Measurements from ENCODE around the gene HPSE2.

- TF ChIP-seq REST (IDR thresholded peaks at IDR 0.05; ENCODE audit: low read depth, low read length) (no peak), CTCF (IDR thresholded peaks at IDR 0.05) (no peak), EP300 (IDR thresholded peaks at IDR 0.05; ENCODE audit: borderline replicate concordance in 1 of 2, low read depth in 1 of 2, low read length in 1 of 2) (no peak), POLR2AphosphoS5 (IDR thresholded peaks at IDR 0.05; ENCODE audit: low read depth, low read length) (no peak), JUND (IDR thresholded peaks at IDR 0.05) (no peak), FOXM1 (IDR thresholded peaks at IDR 0.05; ENCODE audit: low read depth) (no peak), USF2 (IDR thresholded peaks at IDR 0.05; ENCODE audit: borderline replicate concordance, low read depth, low read length) (no peak), GABPA (IDR thresholded peaks at IDR 0.05; ENCODE audit: low read depth) (no peak), MEF2A (IDR thresholded peaks at IDR 0.05; ENCODE audit: borderline replicate concordance, low read depth) (no peak), YY1 (IDR thresholded peaks at IDR 0.05; ENCODE audit: low read depth) (no peak), RAD21 (IDR thresholded peaks at IDR 0.05; ENCODE audit: low read length) (no peak), RFX5 (IDR thresholded peaks at IDR 0.05; ENCODE audit: low read length) (no peak), USF1 (IDR thresholded peaks at IDR 0.05; ENCODE audit: borderline replicate concordance, low read depth) (no peak)
Measured at GRCh38 chr10:98525969-98526368, 709.7 kb downstream of the HPSE2 start.

Measured in SK-N-SH (cell line).